HG03060 (cell line): Measurements from ENCODE around the gene MACROD1.
"Not testable (repeated sequence)": the region's sequence is repeated elsewhere in the genome, so short reads cannot be mapped to it uniquely, and the experiment has no call there.

Experiments
- ATAC-seq: cut with Tn5 transposase; IDR thresholded peaks from one replicate; pipeline ENCODE4 v1.9.1; 2021; ENCODE audit warnings: low read depth, moderate number of reproducible peaks; ENCODE audit not compliant: unreplicated experiment

Gene MACROD1

GRCh38 chr11:63979426-63979825 is 186.5 kb downstream of the MACROD1 start:
- ATAC-seq, result no peak

GRCh38 chr11:63978551-63979239 is 187.2 kb downstream of the MACROD1 start:
- ATAC-seq, result no peak

DNA sequence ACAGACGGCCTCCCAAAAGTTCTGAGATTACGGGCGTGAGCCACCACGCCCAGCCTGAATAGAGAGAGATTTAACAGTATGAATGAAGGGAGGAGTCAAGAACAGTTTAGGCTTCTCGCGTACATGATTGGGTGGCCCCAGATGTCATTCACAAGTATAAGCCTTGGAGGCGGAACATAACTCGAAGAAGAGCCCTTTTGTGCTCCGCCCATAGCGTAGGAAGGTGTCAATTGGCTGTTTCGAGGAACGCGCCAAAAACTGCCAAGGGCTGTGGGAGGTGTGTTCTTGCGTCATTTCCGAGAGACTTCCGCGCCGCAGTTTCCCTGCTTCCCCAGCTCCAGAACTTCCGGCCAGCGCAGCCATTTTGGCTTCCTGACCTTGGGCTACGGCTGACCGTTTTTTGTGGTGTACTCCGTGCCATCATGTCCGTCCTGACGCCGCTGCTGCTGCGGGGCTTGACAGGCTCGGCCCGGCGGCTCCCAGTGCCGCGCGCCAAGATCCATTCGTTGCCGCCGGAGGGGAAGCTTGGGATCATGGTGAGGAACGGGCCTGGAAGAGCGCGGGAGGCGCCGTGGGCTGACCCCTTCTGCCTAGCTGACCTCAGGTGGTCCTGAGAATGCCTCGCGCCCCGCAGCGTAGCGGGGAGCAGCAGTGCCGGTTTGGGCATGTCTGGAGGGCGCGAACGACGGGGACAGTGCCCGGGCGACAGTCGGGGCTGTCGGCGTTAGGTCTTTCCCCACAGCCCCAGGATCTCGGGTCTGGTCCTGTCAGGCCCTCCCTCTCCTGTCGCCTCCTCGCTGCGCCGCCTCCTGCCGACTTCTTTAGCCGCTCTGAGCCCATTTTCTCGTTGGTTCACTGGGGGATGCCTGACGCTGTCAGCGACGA is 191.4 kb downstream of the MACROD1 start, which contains the start of gene COX8A:
TSS of gene COX8A (plus strand) at position 362 of the 885 bp plus-strand sequence. CDS start at position 423, 61 bp downstream.
- ATAC-seq, result peak; percentile 99

DNA sequence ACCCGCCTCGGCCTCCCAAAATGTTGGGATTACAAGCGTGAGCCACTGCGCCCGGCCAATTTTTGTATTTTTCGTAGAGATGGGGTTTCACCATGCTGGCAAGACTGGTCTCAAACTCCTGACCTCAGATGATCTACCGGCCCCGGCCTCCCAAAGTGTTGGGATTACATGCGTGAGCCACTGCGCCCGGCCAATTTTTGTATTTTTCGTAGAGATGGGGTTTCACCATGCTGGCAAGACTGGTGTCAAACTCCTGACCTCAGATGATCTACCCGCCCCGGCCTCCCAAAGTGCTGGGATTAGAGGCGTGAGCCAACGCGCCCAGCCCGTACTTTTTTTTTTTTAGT is 192.0 kb downstream of the MACROD1 start:
- ATAC-seq, result not testable (repeated sequence)

DNA sequence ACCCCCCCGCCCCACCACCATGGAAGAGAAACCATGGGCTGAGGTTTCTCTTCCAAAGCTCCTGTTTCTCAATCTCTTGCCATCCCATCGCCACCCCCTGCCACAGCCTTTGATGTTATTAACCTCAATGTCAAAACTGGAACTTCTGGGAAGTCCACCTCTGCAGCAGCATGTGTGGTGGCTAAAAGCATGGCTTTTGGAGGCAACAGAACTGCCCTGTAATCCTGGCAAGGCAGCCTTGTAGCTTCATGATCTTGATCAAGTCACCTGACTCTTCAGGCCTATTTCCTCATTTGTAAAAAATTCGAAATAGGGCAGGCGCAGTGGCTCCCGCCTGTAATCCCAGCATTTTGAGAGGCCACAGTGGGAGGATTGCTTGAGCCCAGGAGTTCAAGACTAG is 195.0 kb downstream of the MACROD1 start:
- ATAC-seq, result no peak

GRCh38 chr11:63969461-63969860 is 196.5 kb downstream of the MACROD1 start:
- no peak for ATAC-seq

GRCh38 chr11:63966444-63966843 is 199.5 kb downstream of the MACROD1 start:
- ATAC-seq, result no peak

DNA sequence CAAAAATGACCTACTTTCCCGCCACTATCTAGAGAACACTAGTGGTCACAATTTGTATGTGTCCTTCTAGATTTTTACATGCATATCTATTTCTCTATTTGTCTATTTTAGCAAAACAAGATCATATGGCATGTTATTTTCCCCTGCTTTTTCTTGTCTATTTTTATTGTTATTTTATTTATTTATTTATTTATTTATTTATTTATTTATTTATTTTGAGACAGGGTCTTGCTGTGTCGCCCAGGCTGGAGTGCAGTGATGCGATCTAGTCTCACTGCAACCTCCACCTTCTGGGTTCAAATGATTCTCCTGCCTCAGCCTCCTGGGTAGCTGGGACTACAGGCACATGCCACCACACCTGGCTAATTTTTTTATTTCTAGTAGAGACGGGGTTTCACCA is 202.0 kb downstream of the MACROD1 start:
- not testable (repeated sequence) for ATAC-seq

GRCh38 chr11:63961608-63962412 is 204.1 kb downstream of the MACROD1 start:
- ATAC-seq, result no peak

DNA sequence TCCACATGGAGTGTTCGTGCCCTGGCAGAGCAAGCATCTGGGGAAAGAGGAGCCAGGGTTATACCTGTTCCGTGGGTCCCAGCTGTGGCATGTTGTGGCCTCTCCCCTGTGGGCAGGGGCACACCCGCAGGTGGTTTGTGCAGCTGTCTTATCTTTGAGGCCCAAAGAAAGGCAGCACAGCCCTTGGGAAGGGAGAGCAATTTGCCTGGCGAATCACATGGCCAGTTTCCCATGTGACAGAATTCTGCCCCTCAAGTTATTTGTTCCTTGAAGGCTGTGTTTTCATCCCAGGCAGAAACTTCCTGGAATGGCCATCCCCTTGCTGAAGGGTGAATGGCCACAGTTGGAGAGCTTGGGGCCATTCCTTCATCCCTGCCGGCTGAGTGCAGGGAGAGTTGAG is 207.9 kb downstream of the MACROD1 start:
- no peak for ATAC-seq

GRCh38 chr11:63952570-63952969 is 213.3 kb downstream of the MACROD1 start:
- ATAC-seq, result no peak

GRCh38 chr11:63951779-63952536 is 214.0 kb downstream of the MACROD1 start:
- no peak for ATAC-seq
